HEK293T (cell line): ENCODE results near the gene SREBF2.

ENCODE experiments used
- CTBP1 ChIP-seq: fragments of 450-650 bp; IDR thresholded peaks from 2 replicates; pipeline ENCODE4 v1.6.1; 2016; ENCODE audit warnings: borderline replicate concordance
- FOXK2 ChIP-seq: fragments of 450-650 bp; IDR thresholded peaks from 2 replicates; pipeline ENCODE4 v1.6.1; 2016; ENCODE audit warnings: mild to moderate bottlenecking
- FOXM1 ChIP-seq: fragments of 450-650 bp; IDR thresholded peaks from 2 replicates; pipeline ENCODE4 v1.6.1; 2017; ENCODE audit warnings: mild to moderate bottlenecking, borderline replicate concordance
- HDGF ChIP-seq: fragments of 450-650 bp; IDR thresholded peaks from 2 replicates; pipeline ENCODE4 v1.6.1; 2017; ENCODE audit warnings: antibody characterized with exemption, borderline replicate concordance
- SP1 ChIP-seq: fragments of 450-650 bp; IDR thresholded peaks from 2 replicates; pipeline ENCODE4 v1.6.1; 2017
- SUZ12 ChIP-seq: fragments of 450-650 bp; IDR thresholded peaks from 2 replicates; pipeline ENCODE4 v1.6.1; 2016; ENCODE audit warnings: mild to moderate bottlenecking
- TARDBP ChIP-seq: fragments of 450-650 bp; IDR thresholded peaks from 2 replicates; pipeline ENCODE4 v1.6.1; 2016
- TF ChIP-seq, protein P1 (sequence below): fragments of 450-650 bp; IDR thresholded peaks from 2 replicates; pipeline ENCODE4 v1.6.1; 2016

DNA sequence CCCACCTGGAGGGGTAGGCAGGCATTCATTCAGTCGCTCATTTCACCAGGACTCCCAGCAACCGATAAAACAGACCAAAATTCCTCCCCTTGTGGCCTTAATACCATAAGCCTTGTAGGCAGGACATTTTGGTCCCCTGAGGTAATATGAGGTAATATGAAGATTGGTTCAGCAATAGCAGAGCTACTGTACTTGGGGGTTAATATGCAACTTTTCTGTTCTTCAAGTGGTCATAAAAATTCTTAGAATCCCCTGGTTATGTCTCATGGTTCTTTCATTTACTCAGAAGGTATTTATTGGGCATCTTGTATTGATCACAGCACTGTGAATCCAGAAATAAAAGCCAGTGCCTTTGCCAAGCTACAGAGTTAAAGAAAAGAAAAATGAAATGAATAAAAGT lies 52.2 kb downstream of the SREBF2 start:
- TF ChIP-seq SP1 (no peak), FOXK2 (no peak), SUZ12 (no peak), FOXM1 (no peak), CTBP1 (no peak), TARDBP (no peak), HDGF (no peak)
- TF ChIP-seq, protein P1, sequence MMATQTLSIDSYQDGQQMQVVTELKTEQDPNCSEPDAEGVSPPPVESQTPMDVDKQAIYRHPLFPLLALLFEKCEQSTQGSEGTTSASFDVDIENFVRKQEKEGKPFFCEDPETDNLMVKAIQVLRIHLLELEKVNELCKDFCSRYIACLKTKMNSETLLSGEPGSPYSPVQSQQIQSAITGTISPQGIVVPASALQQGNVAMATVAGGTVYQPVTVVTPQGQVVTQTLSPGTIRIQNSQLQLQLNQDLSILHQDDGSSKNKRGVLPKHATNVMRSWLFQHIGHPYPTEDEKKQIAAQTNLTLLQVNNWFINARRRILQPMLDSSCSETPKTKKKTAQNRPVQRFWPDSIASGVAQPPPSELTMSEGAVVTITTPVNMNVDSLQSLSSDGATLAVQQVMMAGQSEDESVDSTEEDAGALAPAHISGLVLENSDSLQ = no peak
